Measurements from ENCODE around the gene TXNDC11.

TXNDC11 gene

GRCh38 chr16:11687601-11688519 is 54.8 kb downstream of the TXNDC11 start:
- DNase-seq, result peak; percentile 70 to 90

GRCh38 chr16:11686713-11687380 is 55.8 kb downstream of the TXNDC11 start:
- DNase-seq, result no peak

GRCh38 chr16:11685844-11686618 is 56.6 kb downstream of the TXNDC11 start:
- DNase-seq, result no peak

- no peak for DNase-seq
Observed at GRCh38 chr16:11684231-11685025, 58.2 kb downstream of the TXNDC11 start.

- no peak for DNase-seq
Observed at GRCh38 chr16:11683145-11683544, 59.5 kb downstream of the TXNDC11 start.

- DNase-seq, result no peak
Observed at GRCh38 chr16:11682655-11683096, 60.0 kb downstream of the TXNDC11 start.

- DNase-seq, result peak; percentile 71 to 86
Observed at GRCh38 chr16:11681976-11682654, 60.5 kb downstream of the TXNDC11 start.

- peak in 1 of 2 experiments; percentile 19 for DNase-seq
Observed at GRCh38 chr16:11681556-11681955, 61.1 kb downstream of the TXNDC11 start.

GRCh38 chr16:11679941-11680911 is 62.4 kb downstream of the TXNDC11 start:
- peak in 1 of 2 experiments; percentile 54 for DNase-seq

GRCh38 chr16:11679250-11679649 is 63.4 kb downstream of the TXNDC11 start:
- peak in 1 of 2 experiments; percentile 54 for DNase-seq

GRCh38 chr16:11677959-11678881 is 64.4 kb downstream of the TXNDC11 start:
- no peak for DNase-seq

GRCh38 chr16:11677451-11677951 is 65.2 kb downstream of the TXNDC11 start:
- no peak for DNase-seq

GRCh38 chr16:11676799-11677198 is 65.9 kb downstream of the TXNDC11 start:
- no peak for DNase-seq

- peak in 1 of 2 experiments; percentile 9 for DNase-seq
Observed at GRCh38 chr16:11675561-11676511, 66.8 kb downstream of the TXNDC11 start.

- no peak for DNase-seq
Observed at GRCh38 chr16:11674818-11675560, 67.7 kb downstream of the TXNDC11 start.

- peak in 1 of 2 experiments; percentile 16 for DNase-seq
Observed at GRCh38 chr16:11674001-11674817, 68.4 kb downstream of the TXNDC11 start.

Measured in NCI-H524 (cell line).